SK-N-SH treated with all-trans-retinoic acid at 6 μM for 48 hours (cell line): Measurements from ENCODE around the gene ARL15.

Experiments used
- ATAC-seq: fragments of 200-7000 bp; cut with Tn5 transposase; 3 replicates; pipeline ENCODE4 v1.9.1; 2020; ENCODE audit warnings: mild to moderate bottlenecking, moderate library complexity
- ARNTL ChIP-seq: fragments of 450-650 bp; formaldehyde crosslinking; IDR thresholded peaks from 2 replicates; pipeline ENCODE4 v1.5.0; 2020; ENCODE audit warnings: low read depth, mild to moderate bottlenecking, moderate library complexity, borderline replicate concordance
- BACH2 ChIP-seq: fragments of 250-450 bp; sonication (Bioruptor Pico); IDR thresholded peaks from 2 replicates; pipeline ENCODE4 v1.9.0; 2021; ENCODE audit warnings: mild to moderate bottlenecking, borderline replicate concordance
- CREB5 ChIP-seq: fragments of 250-450 bp; sonication (Bioruptor Pico); IDR thresholded peaks from 2 replicates; pipeline ENCODE4 v1.5.1; 2020; ENCODE audit warnings: low read depth, mild to moderate bottlenecking, moderate library complexity
- CSDC2 ChIP-seq: fragments of 250-450 bp; sonication (Bioruptor Pico); IDR thresholded peaks from 2 replicates; pipeline ENCODE4 v1.5.0; 2020; ENCODE audit warnings: mild to moderate bottlenecking, moderate library complexity
- CSRNP3 ChIP-seq: fragments of 250-450 bp; sonication (Bioruptor Pico); IDR thresholded peaks from 2 replicates; pipeline ENCODE4 v1.5.1; 2021; ENCODE audit warnings: mild to moderate bottlenecking, moderate library complexity
- ESRRG ChIP-seq: fragments of 250-450 bp; sonication (Bioruptor Pico); IDR thresholded peaks from 2 replicates; pipeline ENCODE4 v1.6.1; 2021; ENCODE audit warnings: mild to moderate bottlenecking
- GLIS3 ChIP-seq: fragments of 250-450 bp; sonication (Bioruptor Pico); IDR thresholded peaks from 2 replicates; pipeline ENCODE4 v1.5.0; 2020; ENCODE audit warnings: mild to moderate bottlenecking, moderate library complexity
- ISL1 ChIP-seq: fragments of 250-450 bp; sonication (Bioruptor Pico); IDR thresholded peaks from 2 replicates; pipeline ENCODE4 v2.1.2; 2022; ENCODE audit warnings: mild to moderate bottlenecking, moderate library complexity
- OSR1 ChIP-seq: fragments of 250-450 bp; sonication (Bioruptor Pico); IDR thresholded peaks from 2 replicates; pipeline ENCODE4 v1.8.0; 2022; ENCODE audit warnings: moderate library complexity, mild to moderate bottlenecking, inconsistent platforms
- PATZ1 ChIP-seq: fragments of 250-450 bp; sonication (Bioruptor Pico); IDR thresholded peaks from 2 replicates; pipeline ENCODE4 v1.8.0; 2020; ENCODE audit warnings: mild to moderate bottlenecking, moderate library complexity, borderline replicate concordance
- PPARA ChIP-seq: fragments of 250-450 bp; sonication (Bioruptor Pico); IDR thresholded peaks from 2 replicates; pipeline ENCODE4 v1.5.0; 2020; ENCODE audit warnings: mild to moderate bottlenecking, borderline replicate concordance
- RARB ChIP-seq: fragments of 250-450 bp; sonication (Bioruptor Pico); IDR thresholded peaks from 2 replicates; pipeline ENCODE4 v1.8.0; 2021; ENCODE audit warnings: mild to moderate bottlenecking, moderate library complexity
- SNAI2 ChIP-seq: fragments of 250-450 bp; sonication (Bioruptor Pico); IDR thresholded peaks from 2 replicates; pipeline ENCODE4 v1.5.0; 2020; ENCODE audit warnings: mild to moderate bottlenecking, moderate library complexity
- TCF4 ChIP-seq: fragments of 250-450 bp; sonication (Bioruptor Pico); IDR thresholded peaks from 2 replicates; pipeline ENCODE4 v1.8.0; 2021; ENCODE audit warnings: mild to moderate bottlenecking, moderate library complexity, borderline replicate concordance
- TOX ChIP-seq: fragments of 250-450 bp; sonication (Bioruptor Pico); IDR thresholded peaks from 2 replicates; pipeline ENCODE4 v1.8.0; 2021; ENCODE audit warnings: mild to moderate bottlenecking, moderate library complexity, borderline replicate concordance
- TSHZ2 ChIP-seq: fragments of 250-450 bp; sonication (Bioruptor Pico); IDR thresholded peaks from 2 replicates; pipeline ENCODE4 v1.5.0; 2020; ENCODE audit warnings: mild to moderate bottlenecking, moderate library complexity
- ZC3H10 ChIP-seq: fragments of 250-450 bp; sonication (Bioruptor Pico); IDR thresholded peaks from 2 replicates; pipeline ENCODE4 v1.5.1; 2021; ENCODE audit warnings: mild to moderate bottlenecking, moderate library complexity
- ZFP3 ChIP-seq: fragments of 250-450 bp; sonication (Bioruptor Pico); IDR thresholded peaks from 2 replicates; pipeline ENCODE4 v1.5.0; 2020; ENCODE audit warnings: mild to moderate bottlenecking, moderate library complexity
- ZFP30 ChIP-seq: fragments of 450-650 bp; formaldehyde crosslinking; IDR thresholded peaks from 2 replicates; pipeline ENCODE4 v1.5.0; 2022; ENCODE audit warnings: mild to moderate bottlenecking, moderate library complexity
- ZNF565 ChIP-seq: fragments of 450-650 bp; formaldehyde crosslinking; conservative IDR thresholded peaks from 2 replicates; pipeline ENCODE4 v1.5.0; 2020; ENCODE audit warnings: low read depth, mild to moderate bottlenecking, moderate library complexity
- ZNF70 ChIP-seq: fragments of 450-650 bp; formaldehyde crosslinking; IDR thresholded peaks from 2 replicates; pipeline ENCODE4 v1.5.0; 2020; ENCODE audit warnings: mild to moderate bottlenecking, moderate library complexity
- ZNF8 ChIP-seq: fragments of 450-650 bp; formaldehyde crosslinking; IDR thresholded peaks from 2 replicates; pipeline ENCODE4 v1.5.0; 2020; ENCODE audit warnings: mild to moderate bottlenecking, moderate library complexity

The ARL15 gene

GRCh38 chr5:54136516-54137440 lies 173.6 kb downstream of the ARL15 start:
- TF ChIP-seq CREB5 (no peak), BACH2 (CRISPR knock-in tag) (no peak), ESRRG (CRISPR knock-in tag) (no peak), SNAI2 (CRISPR knock-in tag) (no peak), GLIS3 (CRISPR knock-in tag) (no peak), TSHZ2 (CRISPR knock-in tag) (no peak), ZNF8 (CRISPR knock-in tag) (no peak), RARB (CRISPR knock-in tag) (no peak), OSR1 (CRISPR knock-in tag) (no peak), ZFP30 (CRISPR knock-in tag) (no peak), TOX (no peak), ISL1 (no peak), ZNF70 (CRISPR knock-in tag) (no peak), ZFP3 (no peak)
- no peak for ATAC-seq

- no peak for TF ChIP-seq CSDC2 (CRISPR knock-in tag)
- no peak for TF ChIP-seq ARNTL
- TF ChIP-seq TOX: no peak
- TF ChIP-seq ZFP30 (CRISPR knock-in tag): no peak
- TF ChIP-seq CSRNP3 (CRISPR knock-in tag): no peak
- no peak for TF ChIP-seq BACH2 (CRISPR knock-in tag)
- no peak for TF ChIP-seq SNAI2 (CRISPR knock-in tag)
- no peak for TF ChIP-seq TCF4 (CRISPR knock-in tag)
- TF ChIP-seq ZC3H10: no peak
- no peak for TF ChIP-seq PATZ1 (CRISPR knock-in tag)
- TF ChIP-seq OSR1 (CRISPR knock-in tag): no peak
- TF ChIP-seq ZNF565 (CRISPR knock-in tag): no peak
- TF ChIP-seq CREB5: no peak
- no peak for TF ChIP-seq TSHZ2 (CRISPR knock-in tag)
- no peak for TF ChIP-seq RARB (CRISPR knock-in tag)
- TF ChIP-seq PPARA (CRISPR knock-in tag): no peak
- TF ChIP-seq ZNF8 (CRISPR knock-in tag): no peak
- ATAC-seq: no peak
Observed at GRCh38 chr5:54135042-54135441, 175.3 kb downstream of the ARL15 start.
